Endothelial cell of umbilical vein (primary cell): ENCODE measurements around the gene UBP1. TPM values are rescaled to one million over a fixed set of nuclear protein-coding genes. Genes with fewer than 3 reads are reported as not detected.

Source experiments
- BruUV-seq: library from RNA; stranded (reverse); fragments of 400-500 nt; replicated peaks from 2 replicates; lab custom pipeline; 2021; lab: Mats Ljungman, UMichigan
- CTCF ChIA-PET: fragments of 300-600, 350-600 bp; sonication (Branson Sonifier 250); formaldehyde crosslinking; loops from one replicate; lab custom pipeline; 2021; ENCODE audit warnings: antibody characterized with exemption, inconsistent platforms; lab: Charles Lee
- POLR2A ChIA-PET: fragments of 300-600, 350-600 bp; sonication (Branson Sonifier 250); formaldehyde crosslinking; loops from one replicate; lab custom pipeline; 2021; ENCODE audit warnings: antibody characterized with exemption, inconsistent platforms; lab: Charles Lee
- DNase-seq: peaks from one replicate; pipeline ENCODE4 v3.0.0-alpha.2; 2011; ENCODE audit warnings: low read depth, low spot score
- FAIRE-seq: peaks from 2 replicates; lab custom pipeline; 2011; peaks lifted over from hg19 to GRCh38; lab: Jason Lieb, UNC
- H2AFZ ChIP-seq: 2 replicates; pipeline ENCODE4 v1.6.0; 2012; ENCODE audit warnings: low read depth, low read length, control low read depth, inconsistent platforms
- H3K27ac ChIP-seq: 2 replicates; pipeline ENCODE4 v1.5.1; 2011; ENCODE audit warnings: low read depth, mild to moderate bottlenecking, control low read depth, low read length, moderate library complexity; ENCODE audit not compliant: insufficient read depth
- H3K27me3 ChIP-seq, 2 experiments: 2 replicates each; pipeline versions ENCODE4 v1.6.0 to v1.6.1; 2011; ENCODE audit warnings: low read length in 2 of 2, mixed read lengths in 1 of 2; ENCODE audit not compliant: control insufficient read depth in 2 of 2, insufficient read depth in 2 of 2
- H3K36me3 ChIP-seq, 2 experiments: 2 replicates in 1 of 2; 3 replicates in 1 of 2; pipeline ENCODE4 v1.5.1; 2011; ENCODE audit warnings: low read length in 2 of 2, mild to moderate bottlenecking in 1 of 2, moderate library complexity in 1 of 2; ENCODE audit not compliant: control insufficient read depth in 2 of 2, insufficient read depth in 2 of 2; ENCODE audit errors: extremely low read depth in 1 of 2
- H3K4me1 ChIP-seq: 3 replicates; pipeline ENCODE4 v1.5.1; 2011; ENCODE audit warnings: mild to moderate bottlenecking, low read length; ENCODE audit not compliant: control insufficient read depth, insufficient read depth; ENCODE audit errors: extremely low read depth
- H3K4me2 ChIP-seq: 2 replicates; pipeline ENCODE4 v1.6.1; 2011; ENCODE audit warnings: low read length, control low read depth, mixed read lengths; ENCODE audit not compliant: insufficient read depth
- H3K4me3 ChIP-seq, 3 experiments: fragments of 200-600 bp in 1 of 3; sonication (generic), shearing (Covaris generic) in 1 of 3; replicated peaks in 1 of 3; 2 replicates each; pipeline ENCODE4 v1.5.1; 2011 to 2016; ENCODE audit warnings: control low read depth in 3 of 3, low read length in 3 of 3, mild to moderate bottlenecking in 2 of 3, inconsistent platforms in 1 of 3, low read depth in 1 of 3, moderate library complexity in 1 of 3; ENCODE audit not compliant: insufficient read depth in 1 of 3
- H3K79me2 ChIP-seq: 2 replicates; pipeline ENCODE4 v1.6.0; 2012; ENCODE audit warnings: low read length, inconsistent platforms; ENCODE audit not compliant: control insufficient read depth, insufficient read depth
- H3K9ac ChIP-seq: replicated peaks from 2 replicates; pipeline ENCODE3; 2011; ENCODE audit warnings: low read length, control low read depth; ENCODE audit not compliant: insufficient read depth; ENCODE audit errors: extremely low read depth
- H3K9me1 ChIP-seq: replicated peaks from 3 replicates; pipeline ENCODE4 v1.6.0; 2011; ENCODE audit warnings: mild to moderate bottlenecking, low read length; ENCODE audit not compliant: control insufficient read depth, insufficient read depth; ENCODE audit errors: extremely low read depth
- H3K9me3 ChIP-seq: replicated peaks from 2 replicates; pipeline ENCODE4 v1.5.1; 2012; ENCODE audit warnings: low read length, inconsistent platforms; ENCODE audit not compliant: control insufficient read depth, insufficient read depth
- H4K20me1 ChIP-seq: replicated peaks from 2 replicates; pipeline ENCODE3; 2011; ENCODE audit warnings: mild to moderate bottlenecking, low read length; ENCODE audit not compliant: control insufficient read depth, insufficient read depth; ENCODE audit errors: extremely low read depth
- CTCF ChIP-seq, 2 donors: IDR thresholded peaks; 1 replicate in 1 of 2; 2 replicates in 1 of 2; pipeline ENCODE4 v1.5.1; 2011; ENCODE audit warnings: low read length in 2 of 2, mild to moderate bottlenecking in 2 of 2, moderate library complexity in 2 of 2, control low read depth in 1 of 2, inconsistent platforms in 1 of 2, low read depth in 1 of 2; ENCODE audit not compliant: insufficient read depth in 1 of 2; ENCODE audit errors: extremely low read depth in 1 of 2
- EZH2 ChIP-seq: IDR thresholded peaks from 2 replicates; pipeline ENCODE4 v1.6.1; 2012; ENCODE audit warnings: borderline replicate concordance, low read depth, mild to moderate bottlenecking, moderate library complexity, low read length, inconsistent platforms; ENCODE audit not compliant: severe bottlenecking
- FOS ChIP-seq: IDR thresholded peaks from 2 replicates; pipeline ENCODE4 v1.6.1; 2011; ENCODE audit warnings: mild to moderate bottlenecking, low read length, moderate library complexity, borderline replicate concordance; ENCODE audit not compliant: insufficient read depth
- GATA2 ChIP-seq: IDR thresholded peaks from 2 replicates; pipeline ENCODE4 v1.7.0; 2011; ENCODE audit warnings: low read depth, mild to moderate bottlenecking, moderate library complexity, mixed read lengths, low read length; ENCODE audit not compliant: insufficient read length, insufficient read depth
- JUN ChIP-seq: IDR thresholded peaks from 2 replicates; pipeline ENCODE4 v1.6.1; 2011; ENCODE audit warnings: borderline replicate concordance, low read depth; ENCODE audit not compliant: insufficient read length, insufficient read depth
- MAX ChIP-seq: IDR thresholded peaks from 2 replicates; pipeline ENCODE4 v1.6.1; 2011; ENCODE audit not compliant: insufficient read depth, insufficient read length
- MYC ChIP-seq: IDR thresholded peaks from one replicate; pipeline ENCODE4 v1.6.1; 2011; ENCODE audit warnings: mild to moderate bottlenecking, low read depth, low read length
- POLR2A ChIP-seq: IDR thresholded peaks from 2 replicates; pipeline ENCODE4 v1.6.1; 2012; ENCODE audit warnings: low read depth, mild to moderate bottlenecking, control low read depth, low read length
- POLR2AphosphoS5 ChIP-seq: IDR thresholded peaks from 2 replicates; pipeline ENCODE4 v1.6.1; 2012; ENCODE audit warnings: low read depth, mild to moderate bottlenecking, control low read depth, low read length, moderate library complexity; ENCODE audit not compliant: insufficient read depth
- dilution Hi-C: fragments of 300-500 bp; cut with MboI; formaldehyde crosslinking; loops from one replicate; pipeline ENCODE4 v1.15.0; 2019; ENCODE audit warnings: low sequenced_read_pairs; ENCODE audit not compliant: extremely low pct_ligation_motif_present
- intact Hi-C: fragments of 100-400 bp; cut with micrococcal nuclease; formaldehyde crosslinking; loops from one replicate; pipeline ENCODE4 v1.10.0; 2022
- polyA plus RNA-seq, 4 experiments: library from polyadenylated mRNA; depleted of rRNA in 3 of 4; stranded (reverse) in 3 of 4; unstranded in 1 of 4; fragments of >200 nt; gene quantifications; 2 replicates each; pipeline versions ENCODE4 v1.2.1 to v1.2.3, GENCODE V29; 2011 to 2012; ENCODE audit warnings: missing spikeins in 1 of 4
- total RNA-seq: library from RNA; stranded (reverse); gene quantifications from 2 replicates; pipeline ENCODE4 v1.2.3, GENCODE V29; 2021

The UBP1 gene
- total and polyA plus RNA-seq, 2 donors (not counting 3 experiments of a cell fraction or from before 2014, with no cell fraction given) = 60.2 to 90.5 TPM

GRCh38 chr3:33430571-33430970 is 9.6 kb downstream of the UBP1 start:
- BruUV-seq = no TSS peak

More at GRCh38 chr3:33430571-33430970, 9.6 kb downstream of the UBP1 start:
- Histone ChIP-seq H3K79me2 (peaks cover 98% of the 10 kb centered on the region), H3K9me3 (no peaks in the 10 kb centered on the region), H3K36me3 (no peaks in the 10 kb centered on the region), H3K27me3 (no peaks in the 10 kb centered on the region), H4K20me1 (peaks cover 14% of the 10 kb centered on the region), H3K4me3 (no peak overlapping the region), H3K27ac (no peak overlapping the region), H3K9ac (no peak overlapping the region), H3K9me1 (no peaks in the 10 kb centered on the region), H3K4me2 (no peak overlapping the region), H2AFZ (no peak overlapping the region), H3K4me1 (no peaks in the 10 kb centered on the region)
- intact Hi-C loops = no loop called here
- ChIA-PET POLR2A (no interaction called here), CTCF (interaction anchor here (1.0 to 1.2 kb wide), 2 partner anchors 10 to 40 kb away, joined by 3 to 5 read pairs; no protein-coding TSS in a partner anchor)
- DNase-seq (no peak), FAIRE-seq (no peak)
- TF ChIP-seq POLR2A (no peak), JUN (no peak), POLR2AphosphoS5 (no peak), GATA2 (no peak), MAX (no peak), MYC (no peak), CTCF (IDR thresholded peaks at IDR 0.05; ENCODE audit: extremely low read depth in 1 of 2, insufficient read depth in 1 of 2, low read depth in 1 of 2, low read length in 2 of 2) (no peak), FOS (no peak), EZH2 (no peak)
- dilution Hi-C loops = no loop called here
